Measurements from ENCODE around the gene SPTBN2.

- TF ChIP-seq CTCF (IDR thresholded peaks at IDR 0.05; ENCODE audit: extremely low read depth in 1 of 2, insufficient read depth in 1 of 2, low read depth in 1 of 2, low read length in 2 of 2) (no peak), GATA2 (IDR thresholded peaks at IDR 0.05; ENCODE audit: insufficient read depth, insufficient read length, low read depth, low read length) (peak; percentile 47), POLR2AphosphoS5 (IDR thresholded peaks at IDR 0.05; ENCODE audit: insufficient read depth, low read depth, low read length) (no peak), EZH2 (IDR thresholded peaks at IDR 0.05; ENCODE audit: borderline replicate concordance, low read depth, low read length, severe bottlenecking) (no peak), JUN (IDR thresholded peaks at IDR 0.05; ENCODE audit: borderline replicate concordance, insufficient read depth, insufficient read length, low read depth) (no peak), MAX (IDR thresholded peaks at IDR 0.05; ENCODE audit: insufficient read depth, insufficient read length) (no peak)
These were observed 15.1 kb downstream of the SPTBN2 start for GRCh38 chr11:66713746-66714480.

Data from endothelial cell of umbilical vein (primary cell).